Activated naive CD4-positive, alpha-beta T cell treated with anti-CD3 and anti-CD28 coated beads for 36 hours (primary cell): ENCODE measurements around the gene SHISAL1. TPM values are rescaled to one million over a fixed set of nuclear protein-coding genes. Genes with fewer than 3 reads are reported as not detected.

ENCODE experiments used
- CTCF ChIA-PET: fragments of 350-600 bp; sonication (Branson Sonifier 250); formaldehyde crosslinking; loops from one replicate; lab custom pipeline; 2021; ENCODE audit warnings: antibody characterized with exemption; lab: Charles Lee
- DNase-seq: peaks from one replicate; pipeline ENCODE4 v3.0.0-alpha.2; 2020
- H3K27ac Mint-ChIP-seq: one replicate; pipeline ENCODE4 v1.8.0; 2021; ENCODE audit warnings: mild to moderate bottlenecking, mixed read lengths
- H3K27me3 Mint-ChIP-seq: one replicate; pipeline ENCODE4 v1.8.0; 2021; ENCODE audit warnings: low read depth, mixed read lengths
- H3K36me3 Mint-ChIP-seq: one replicate; pipeline ENCODE4 v1.8.0; 2021; ENCODE audit warnings: low read depth, mixed read lengths
- H3K4me1 Mint-ChIP-seq: one replicate; pipeline ENCODE4 v1.8.0; 2021; ENCODE audit warnings: low read depth, mixed read lengths
- H3K4me3 Mint-ChIP-seq: one replicate; pipeline ENCODE4 v1.8.0; 2021; ENCODE audit warnings: mild to moderate bottlenecking, moderate library complexity, mixed read lengths
- H3K9me3 Mint-ChIP-seq: one replicate; pipeline ENCODE4 v1.8.0; 2021; ENCODE audit warnings: mixed read lengths
- intact Hi-C: fragments of 100-400 bp; cut with micrococcal nuclease; formaldehyde crosslinking; loops from one replicate; pipeline ENCODE4 v1.15.1; 2023
- total RNA-seq, 2 experiments: library from RNA; stranded (reverse); gene quantifications; one replicate each; pipeline ENCODE4 v1.2.3, GENCODE V29; 2021

The SHISAL1 gene
- total RNA-seq = not detected

DNA sequence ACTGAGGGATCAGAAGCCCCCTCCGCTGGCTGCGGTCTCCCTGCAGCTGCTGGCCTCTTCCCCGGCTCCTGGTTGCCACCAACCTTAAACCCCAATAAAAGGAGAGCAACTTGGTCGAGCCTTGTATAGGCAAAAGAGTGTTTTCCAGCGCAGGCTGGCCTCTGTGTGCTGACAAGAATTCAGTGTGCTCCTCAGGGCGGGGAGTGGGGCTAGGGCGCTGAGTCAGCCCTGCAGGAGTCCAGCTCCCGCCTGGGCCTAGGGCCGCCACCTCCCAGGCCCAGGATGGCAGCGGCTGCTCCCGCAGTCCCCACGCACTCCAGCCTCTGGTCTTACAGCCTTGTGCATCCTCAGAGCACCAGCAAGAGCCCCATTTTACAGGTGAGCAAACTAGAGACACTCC, at the start of gene SHISAL1:
Gene SHISAL1 (minus strand): TSS at position 186 of the 400 bp plus-strand sequence. CDS start 12,006 bp downstream, outside the sequence.
- Mint-ChIP-seq H3K4me1 (peaks cover 5% of the 10 kb centered on the region), H3K27ac (no peak within 1 kb of the TSS), H3K4me3 (no peak within 1 kb of the TSS), H3K9me3 (no peaks in the 10 kb centered on the region), H3K27me3 (no peaks in the 10 kb centered on the region), H3K36me3 (no peaks in the 10 kb centered on the region)
- intact Hi-C loops = no loop called here
- no peak for DNase-seq
- CTCF ChIA-PET = no interaction called here

DNA sequence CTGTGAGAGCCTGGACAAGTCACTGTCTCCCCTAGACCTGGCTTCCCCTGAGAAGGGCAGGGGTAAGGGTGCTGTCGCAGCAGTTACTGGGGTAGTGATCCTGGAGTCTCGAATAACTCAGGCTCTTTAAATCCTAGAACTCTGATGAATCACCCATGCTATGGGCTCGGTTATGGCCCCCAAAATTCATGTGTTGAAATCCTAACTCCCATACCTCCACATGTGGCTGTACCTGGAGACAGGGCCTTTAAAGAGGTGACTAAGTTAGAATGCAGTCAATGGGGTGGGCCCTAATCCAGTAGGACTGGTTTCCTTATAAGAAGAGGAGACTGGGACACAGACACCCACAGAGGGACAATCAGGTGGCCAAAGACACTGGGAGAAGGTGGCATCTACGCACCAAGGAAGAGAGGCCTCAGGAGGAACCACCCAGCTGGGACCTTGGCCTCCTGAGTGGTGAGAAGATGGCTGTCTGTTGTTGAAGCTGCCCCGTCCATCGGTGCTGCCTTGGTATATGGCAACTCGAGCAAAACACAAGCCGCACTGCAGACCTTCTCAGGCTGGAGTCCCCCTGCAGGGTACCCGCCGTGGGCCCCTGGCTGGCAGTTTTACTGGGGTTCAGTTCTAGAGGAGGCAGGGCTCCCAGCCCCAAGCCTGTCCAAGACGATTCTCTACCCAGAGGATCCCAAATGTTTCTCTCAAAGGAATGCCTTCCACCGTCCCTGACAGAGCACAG, 48.8 kb upstream of the SHISAL1 start:
- H3K4me3 Mint-ChIP-seq = no peak overlapping the region
- H3K27me3 Mint-ChIP-seq = no peaks in the 10 kb centered on the region
- intact Hi-C loops = no loop called here
- no peaks in the 10 kb centered on the region for H3K36me3 Mint-ChIP-seq
- H3K27ac Mint-ChIP-seq = no peak overlapping the region
- H3K9me3 Mint-ChIP-seq = no peaks in the 10 kb centered on the region
- H3K4me1 Mint-ChIP-seq = no peaks in the 10 kb centered on the region
- CTCF ChIA-PET = no interaction called here
- DNase-seq = no peak

GRCh38 chr22:44360668-44361381, 48.1 kb upstream of the SHISAL1 start:
- Mint-ChIP-seq H3K27me3 (no peaks in the 10 kb centered on the region), H3K4me1 (no peaks in the 10 kb centered on the region), H3K9me3 (no peaks in the 10 kb centered on the region), H3K36me3 (no peaks in the 10 kb centered on the region), H3K4me3 (no peak overlapping the region), H3K27ac (no peak overlapping the region)
- CTCF ChIA-PET = no interaction called here
- intact Hi-C loops = no loop called here
- DNase-seq = no peak

GRCh38 chr22:44360306-44360667, 47.5 kb upstream of the SHISAL1 start:
- no peak overlapping the region for H3K4me3 Mint-ChIP-seq
- CTCF ChIA-PET = no interaction called here
- DNase-seq = no peak
- no peaks in the 10 kb centered on the region for H3K36me3 Mint-ChIP-seq
- peaks cover 3% of the 10 kb centered on the region for H3K27me3 Mint-ChIP-seq
- H3K27ac Mint-ChIP-seq = no peak overlapping the region
- H3K9me3 Mint-ChIP-seq = no peaks in the 10 kb centered on the region
- intact Hi-C loops = no loop called here
- H3K4me1 Mint-ChIP-seq = no peaks in the 10 kb centered on the region

DNA sequence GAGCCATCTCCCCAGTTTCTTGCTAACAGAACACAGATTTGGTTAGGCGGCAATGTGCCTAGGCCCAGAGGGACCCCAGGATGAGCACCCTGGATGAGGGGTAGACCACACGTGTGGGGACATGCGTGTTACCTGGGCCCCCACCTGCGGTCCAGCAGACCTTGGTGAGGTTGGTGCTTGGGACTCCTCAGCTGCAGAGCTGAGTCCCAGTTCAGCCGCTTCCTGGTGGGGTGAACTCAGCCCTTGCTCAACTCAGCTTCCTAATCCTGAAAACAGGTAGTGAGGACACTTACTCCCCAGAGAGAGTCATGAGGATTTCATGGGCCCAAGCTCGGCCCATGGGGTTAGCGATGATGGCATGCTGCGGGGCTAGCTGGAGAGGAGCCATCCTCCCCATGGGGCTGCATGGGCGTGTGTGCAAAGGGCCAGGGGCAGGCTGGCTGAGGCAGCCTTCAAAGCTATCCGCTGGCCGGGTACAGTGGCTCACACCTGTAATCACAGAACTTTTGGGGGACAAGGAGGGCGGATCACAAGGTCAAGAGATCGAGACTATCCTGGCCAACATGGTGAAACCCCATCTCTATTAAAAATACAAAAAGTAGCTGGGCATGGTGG, 46.9 kb upstream of the SHISAL1 start:
- peaks cover 4% of the 10 kb centered on the region for H3K27me3 Mint-ChIP-seq
- H3K27ac Mint-ChIP-seq = no peak overlapping the region
- no peaks in the 10 kb centered on the region for H3K9me3 Mint-ChIP-seq
- intact Hi-C loops = no loop called here
- H3K36me3 Mint-ChIP-seq = no peaks in the 10 kb centered on the region
- CTCF ChIA-PET = no interaction called here
- no peaks in the 10 kb centered on the region for H3K4me1 Mint-ChIP-seq
- DNase-seq = no peak
- H3K4me3 Mint-ChIP-seq = no peak overlapping the region

- H3K27me3 Mint-ChIP-seq = peaks cover 8% of the 10 kb centered on the region
- no peak overlapping the region for H3K27ac Mint-ChIP-seq
- no peaks in the 10 kb centered on the region for H3K9me3 Mint-ChIP-seq
- no peaks in the 10 kb centered on the region for H3K36me3 Mint-ChIP-seq
- no peak for DNase-seq
- no peak overlapping the region for H3K4me3 Mint-ChIP-seq
- CTCF ChIA-PET = no interaction called here
- H3K4me1 Mint-ChIP-seq = no peaks in the 10 kb centered on the region
- intact Hi-C loops = no loop called here
Measured at GRCh38 chr22:44358709-44359440, 46.1 kb upstream of the SHISAL1 start.

- Mint-ChIP-seq H3K4me1 (no peaks in the 10 kb centered on the region), H3K36me3 (no peaks in the 10 kb centered on the region), H3K27me3 (peaks cover 8% of the 10 kb centered on the region), H3K4me3 (no peak overlapping the region), H3K27ac (no peak overlapping the region), H3K9me3 (no peaks in the 10 kb centered on the region)
- DNase-seq = no peak
- intact Hi-C loops = no loop called here
- CTCF ChIA-PET = no interaction called here
Measured at GRCh38 chr22:44357966-44358465, 45.3 kb upstream of the SHISAL1 start.

GRCh38 chr22:44357296-44357965, 44.7 kb upstream of the SHISAL1 start:
- CTCF ChIA-PET = no interaction called here
- Mint-ChIP-seq H3K9me3 (no peaks in the 10 kb centered on the region), H3K4me3 (no peak overlapping the region), H3K27ac (no peak overlapping the region), H3K4me1 (no peaks in the 10 kb centered on the region), H3K36me3 (no peaks in the 10 kb centered on the region), H3K27me3 (peaks cover 8% of the 10 kb centered on the region)
- intact Hi-C loops = no loop called here
- DNase-seq = no peak

DNA sequence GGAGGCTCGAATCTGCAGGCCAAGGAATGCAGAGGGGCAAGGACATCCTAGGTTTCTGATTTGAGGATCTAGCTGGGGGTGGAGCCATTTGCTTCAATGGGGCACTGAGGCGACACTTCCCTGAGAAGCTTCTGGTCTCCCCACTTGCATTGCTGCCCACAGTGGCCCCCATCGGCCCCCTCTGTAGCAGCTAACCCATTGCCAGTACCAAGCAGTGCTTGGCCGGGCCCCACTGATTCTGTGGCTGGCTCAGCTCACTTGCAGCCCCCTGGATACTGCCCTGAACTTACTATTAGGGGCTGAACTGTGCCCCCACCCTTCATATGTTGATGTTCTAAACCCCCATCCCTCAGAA, 42.9 kb upstream of the SHISAL1 start:
- Mint-ChIP-seq H3K27me3 (peaks cover 16% of the 10 kb centered on the region), H3K36me3 (no peaks in the 10 kb centered on the region), H3K4me3 (no peak overlapping the region), H3K9me3 (no peaks in the 10 kb centered on the region), H3K27ac (no peak overlapping the region), H3K4me1 (peaks cover 11% of the 10 kb centered on the region)
- DNase-seq = no peak
- CTCF ChIA-PET = no interaction called here
- intact Hi-C loops = no loop called here

DNA sequence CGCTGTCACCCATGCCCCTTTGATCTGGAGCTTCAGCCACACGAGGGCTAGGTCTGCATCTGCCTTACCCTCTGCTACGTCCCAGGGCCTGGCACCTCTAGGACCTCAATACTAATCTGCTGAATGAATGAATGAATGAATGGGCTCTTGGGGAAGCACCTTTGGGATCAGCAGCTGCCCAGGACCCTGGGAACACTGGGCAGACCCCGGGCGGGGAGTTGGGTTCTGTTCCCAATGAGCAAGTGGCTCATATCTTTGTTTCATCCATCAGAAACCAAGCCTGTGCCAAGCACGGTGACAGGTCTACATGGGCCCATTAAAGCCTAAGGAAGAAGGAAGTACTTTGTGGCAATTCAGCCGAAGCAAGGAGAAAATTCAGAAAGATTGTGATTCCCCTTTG, 41.5 kb upstream of the SHISAL1 start:
- Mint-ChIP-seq H3K4me3 (no peak overlapping the region), H3K27me3 (peaks cover 19% of the 10 kb centered on the region)
- CTCF ChIA-PET = no interaction called here

GRCh38 chr22:44353041-44353440, 40.3 kb upstream of the SHISAL1 start:
- CTCF ChIA-PET = no interaction called here
- DNase-seq = no peak
- intact Hi-C loops = no loop called here
- Mint-ChIP-seq H3K36me3 (no peaks in the 10 kb centered on the region), H3K9me3 (no peaks in the 10 kb centered on the region), H3K27ac (no peak overlapping the region), H3K4me3 (no peak overlapping the region), H3K27me3 (peaks cover 19% of the 10 kb centered on the region), H3K4me1 (peaks cover 11% of the 10 kb centered on the region)

More for the DNA sequence above, 41.5 kb upstream of the SHISAL1 start:
- Mint-ChIP-seq H3K9me3 (no peaks in the 10 kb centered on the region), H3K36me3 (no peaks in the 10 kb centered on the region), H3K27ac (no peak overlapping the region), H3K4me1 (peaks cover 11% of the 10 kb centered on the region)
- intact Hi-C loops = no loop called here
- no peak for DNase-seq
